Measurements from ENCODE around the gene SEC24D.

SEC24D gene

DNA sequence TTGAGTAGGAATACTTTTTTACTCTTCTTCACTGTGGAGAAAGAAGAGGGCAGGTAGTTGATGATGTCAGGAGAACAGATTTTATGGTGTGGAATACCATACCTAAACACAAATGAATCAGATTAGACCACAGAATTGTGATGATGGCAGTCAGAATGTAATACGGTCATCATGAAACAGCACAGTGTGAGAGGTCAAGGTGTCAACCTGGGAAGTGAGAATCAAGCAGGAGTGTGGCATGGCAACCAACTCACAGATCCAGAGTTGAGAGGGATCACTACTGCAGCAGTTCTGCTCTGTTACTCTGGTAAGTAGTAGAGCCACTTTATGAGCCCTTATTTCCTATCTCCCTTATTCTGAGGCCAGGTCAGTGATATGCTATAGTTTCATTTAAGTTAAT is 123.1 kb downstream of the SEC24D start:
- no peak for DNase-seq (ENCODE audit: low read depth, low spot score)
- ChIA-PET POLR2A (no interaction called here), CTCF (interaction anchor here (0.8 kb wide), 1 partner anchor 10 kb away, joined by 3 read pairs; no protein-coding TSS in a partner anchor)
- no peak overlapping the region for H3K4me3 ChIP-seq (ENCODE audit: low read depth, low read length)
- TF ChIP-seq, protein P1, sequence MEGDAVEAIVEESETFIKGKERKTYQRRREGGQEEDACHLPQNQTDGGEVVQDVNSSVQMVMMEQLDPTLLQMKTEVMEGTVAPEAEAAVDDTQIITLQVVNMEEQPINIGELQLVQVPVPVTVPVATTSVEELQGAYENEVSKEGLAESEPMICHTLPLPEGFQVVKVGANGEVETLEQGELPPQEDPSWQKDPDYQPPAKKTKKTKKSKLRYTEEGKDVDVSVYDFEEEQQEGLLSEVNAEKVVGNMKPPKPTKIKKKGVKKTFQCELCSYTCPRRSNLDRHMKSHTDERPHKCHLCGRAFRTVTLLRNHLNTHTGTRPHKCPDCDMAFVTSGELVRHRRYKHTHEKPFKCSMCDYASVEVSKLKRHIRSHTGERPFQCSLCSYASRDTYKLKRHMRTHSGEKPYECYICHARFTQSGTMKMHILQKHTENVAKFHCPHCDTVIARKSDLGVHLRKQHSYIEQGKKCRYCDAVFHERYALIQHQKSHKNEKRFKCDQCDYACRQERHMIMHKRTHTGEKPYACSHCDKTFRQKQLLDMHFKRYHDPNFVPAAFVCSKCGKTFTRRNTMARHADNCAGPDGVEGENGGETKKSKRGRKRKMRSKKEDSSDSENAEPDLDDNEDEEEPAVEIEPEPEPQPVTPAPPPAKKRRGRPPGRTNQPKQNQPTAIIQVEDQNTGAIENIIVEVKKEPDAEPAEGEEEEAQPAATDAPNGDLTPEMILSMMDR (IDR thresholded peaks at IDR 0.05; ENCODE audit: insufficient read depth, low read length, missing control alignments), result no peak

DNA sequence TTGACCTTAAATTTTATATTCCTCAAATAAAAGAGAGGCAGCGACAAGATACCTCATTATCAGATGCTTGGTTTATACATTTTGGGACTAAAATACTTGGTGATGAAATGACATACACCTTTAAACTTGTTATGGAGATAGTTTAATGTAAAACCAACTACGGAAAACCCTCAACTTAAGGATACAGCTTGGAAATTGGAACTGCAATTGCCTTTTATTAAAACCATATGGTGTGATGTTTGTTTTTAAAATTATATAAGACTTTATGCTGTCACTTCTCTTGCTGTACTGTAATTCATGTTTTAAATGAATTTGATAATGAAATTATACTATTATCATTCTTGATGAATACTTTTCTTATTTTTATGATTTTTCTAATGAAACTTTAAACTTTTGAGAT is 124.9 kb downstream of the SEC24D start:
- CTCF ChIA-PET, result no interaction called here
- POLR2A ChIA-PET, result no interaction called here
- TF ChIP-seq, protein P1 (IDR thresholded peaks at IDR 0.05; ENCODE audit: insufficient read depth, low read length, missing control alignments), result no peak
- H3K4me3 ChIP-seq (ENCODE audit: low read depth, low read length), result no peak overlapping the region
- DNase-seq (ENCODE audit: low read depth, low spot score), result no peak

DNA sequence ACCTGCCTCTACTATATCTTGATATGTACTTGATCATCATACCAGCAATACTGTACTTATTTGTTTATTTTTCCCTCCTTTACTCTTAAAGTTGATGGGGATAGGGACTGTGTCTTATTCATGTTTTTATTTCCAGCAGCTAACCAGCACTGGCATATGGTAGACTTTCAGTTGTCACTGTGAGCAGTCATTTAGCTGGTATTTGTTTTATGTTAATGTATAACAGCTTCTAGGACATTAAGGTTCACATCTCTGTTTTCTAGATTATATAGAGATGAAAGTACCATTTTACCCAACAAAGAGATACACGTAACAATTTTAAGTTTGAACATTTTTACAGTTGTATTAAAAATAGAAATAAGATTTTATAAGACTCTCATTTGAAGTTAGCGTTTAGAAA is 132.8 kb downstream of the SEC24D start:
- DNase-seq (ENCODE audit: low read depth, low spot score), result no peak
- CTCF ChIA-PET, result interaction anchor here (1.2 to 1.7 kb wide), 2 partner anchors 9 to 267 kb away, joined by 4 to 5 read pairs; no protein-coding TSS in a partner anchor
- TF ChIP-seq, protein P1 (IDR thresholded peaks at IDR 0.05; ENCODE audit: insufficient read depth, low read length, missing control alignments), result no peak
- no peak overlapping the region for H3K4me3 ChIP-seq (ENCODE audit: low read depth, low read length)
- POLR2A ChIA-PET, result no interaction called here

DNA sequence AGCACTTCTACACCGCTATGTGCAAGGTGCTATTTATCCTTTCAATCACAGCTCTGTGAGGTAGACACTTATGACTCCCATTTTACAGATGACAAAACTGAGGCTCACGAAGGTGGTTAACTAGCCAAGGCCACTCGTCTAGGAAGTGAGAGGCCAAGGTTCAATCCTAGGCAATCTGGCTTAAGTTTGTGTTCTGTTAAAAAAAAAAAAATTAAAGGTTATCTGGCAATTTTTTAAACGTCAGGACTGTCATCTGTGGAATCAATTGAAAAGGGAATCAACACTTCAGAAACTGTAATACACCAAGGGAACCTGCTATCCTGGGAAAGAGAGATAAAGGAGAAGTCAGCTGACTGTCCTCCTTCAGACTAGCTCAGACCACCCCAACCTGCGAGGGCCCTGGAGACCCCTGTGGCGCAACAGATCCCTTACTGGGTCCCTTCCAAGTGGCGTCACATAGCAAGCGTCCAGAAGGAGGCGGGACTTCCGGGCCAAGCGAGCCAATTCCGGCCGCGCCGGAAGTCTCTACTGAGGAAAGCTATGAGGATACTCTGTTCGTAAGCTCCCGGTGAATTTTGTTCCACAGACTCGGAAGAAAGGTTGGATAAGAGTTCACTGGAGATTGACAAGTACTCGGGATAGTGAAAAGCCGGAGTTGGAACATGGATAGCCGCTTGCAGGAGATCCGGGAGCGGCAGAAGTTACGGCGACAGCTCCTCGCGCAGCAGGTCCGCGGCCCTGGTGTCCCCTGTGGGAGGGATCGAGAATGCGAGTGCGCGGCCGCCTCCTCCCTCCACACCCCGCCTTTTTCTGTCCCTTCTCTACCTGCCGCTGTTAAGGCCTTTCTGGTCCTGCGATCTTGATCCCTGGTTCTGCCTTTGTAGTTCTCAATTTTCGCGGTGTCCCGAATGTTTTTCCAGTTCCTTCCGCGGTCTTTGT is 150.8 kb downstream of the SEC24D start, which contains the start of gene METTL14:
Gene METTL14 (plus strand): TSS at position 520 of the 939 bp plus-strand sequence. CDS start 143 bp downstream, at position 663.
- ChIA-PET POLR2A (interaction anchor here (0.6 to 1.2 kb wide), 2 partner anchors 9 to 45 kb away, joined by 3 to 4 read pairs; no protein-coding TSS in a partner anchor), CTCF (interaction anchor here (1.0 to 1.5 kb wide), 5 partner anchors 9 to 282 kb away, joined by 3 to 6 read pairs (median 3); no protein-coding TSS in a partner anchor)
- H3K4me3 ChIP-seq (ENCODE audit: low read depth, low read length), result peak within 1 kb of the TSS; percentile 68
- TF ChIP-seq, protein P1 (IDR thresholded peaks at IDR 0.05; ENCODE audit: insufficient read depth, low read length, missing control alignments), result peak; percentile 23
- DNase-seq (ENCODE audit: low read depth, low spot score), result peak; percentile 29

DNA sequence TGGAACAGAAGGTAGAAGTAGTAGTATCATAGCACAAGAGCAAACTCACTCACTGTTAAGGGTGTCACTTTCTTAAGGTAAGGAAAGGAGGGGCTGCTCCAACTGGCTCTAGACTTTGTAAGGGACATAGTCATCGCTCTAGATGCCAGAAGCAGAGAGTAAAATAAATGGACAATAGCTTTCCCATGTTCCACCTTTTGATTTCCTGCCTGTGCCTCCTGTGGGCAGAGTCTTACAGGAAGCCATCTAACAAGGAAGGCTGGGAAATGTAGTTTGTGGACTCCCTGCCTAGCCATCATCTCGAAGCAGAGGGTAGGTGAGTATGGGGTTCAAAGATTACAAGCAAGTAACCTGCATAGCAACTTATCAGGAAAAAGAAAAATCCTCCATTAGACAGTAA is 152.4 kb downstream of the SEC24D start:
- TF ChIP-seq, protein P1 (IDR thresholded peaks at IDR 0.05; ENCODE audit: insufficient read depth, low read length, missing control alignments), result no peak
- ChIA-PET CTCF (interaction anchor here (0.8 to 1.7 kb wide), 7 partner anchors 8 to 330 kb away, joined by 3 to 5 read pairs (median 4); partner anchors contain the start of gene PRSS12), POLR2A (no interaction called here)
- H3K4me3 ChIP-seq (ENCODE audit: low read depth, low read length), result no peak overlapping the region
- no peak for DNase-seq (ENCODE audit: low read depth, low spot score)

DNA sequence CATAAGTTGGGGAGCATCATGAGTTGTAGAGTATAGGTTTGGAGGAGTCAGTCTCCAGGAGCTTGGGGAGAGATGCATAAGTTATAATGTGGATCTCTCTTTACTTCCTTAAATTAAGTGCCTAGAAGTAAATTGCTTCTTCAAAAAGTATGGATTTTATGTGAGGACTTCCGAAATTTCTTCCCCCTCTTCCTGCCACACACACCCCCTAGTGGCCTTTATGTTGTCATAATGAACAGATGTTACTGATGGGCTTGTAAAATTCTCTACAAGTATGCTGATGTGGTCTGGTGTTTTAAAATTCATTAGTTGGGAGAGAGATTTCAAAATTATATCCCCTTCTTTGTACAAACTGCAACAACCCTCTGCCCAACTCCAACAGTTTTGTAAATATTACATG is 153.0 kb downstream of the SEC24D start:
- no peak overlapping the region for H3K4me3 ChIP-seq (ENCODE audit: low read depth, low read length)
- no peak for DNase-seq (ENCODE audit: low read depth, low spot score)
- POLR2A ChIA-PET, result no interaction called here
- CTCF ChIA-PET, result interaction anchor here (0.7 to 1.7 kb wide), 7 partner anchors 8 to 330 kb away, joined by 3 to 5 read pairs (median 4); partner anchors contain the start of gene PRSS12
- TF ChIP-seq, protein P1 (IDR thresholded peaks at IDR 0.05; ENCODE audit: insufficient read depth, low read length, missing control alignments), result peak; percentile 53
